Liver (tissue), 9 donors: ENCODE data around the gene SDHA. TPM values are rescaled to one million over a fixed set of nuclear protein-coding genes. Genes with fewer than 3 reads are reported as not detected.

Experiments used
- DNase-seq: peaks from one replicate; pipeline ENCODE4 v3.0.0-alpha.2; 2017; ENCODE audit warnings: low spot score
- H3K27ac ChIP-seq, 2 donors: one replicate each; pipeline ENCODE4 v1.7.0; 2013; ENCODE audit warnings: inconsistent platforms in 2 of 2, low read length in 2 of 2, control low read depth in 1 of 2, low read depth in 1 of 2, mild to moderate bottlenecking in 1 of 2
- H3K27me3 ChIP-seq, 4 donors: one replicate each; pipeline versions ENCODE4 v1.6.1 to v1.7.0; 2013; ENCODE audit warnings: low read length in 3 of 4, inconsistent platforms in 1 of 4, mild to moderate bottlenecking in 1 of 4, moderate library complexity in 1 of 4; ENCODE audit not compliant: control insufficient read depth in 4 of 4, insufficient read depth in 4 of 4
- H3K36me3 ChIP-seq, 4 donors: one replicate each; pipeline versions ENCODE4 v1.6.1 to v1.7.0; 2013; ENCODE audit warnings: low read length in 3 of 4, mild to moderate bottlenecking in 3 of 4, low read depth in 1 of 4, moderate library complexity in 1 of 4; ENCODE audit not compliant: control insufficient read depth in 4 of 4, insufficient read depth in 3 of 4
- H3K4me1 ChIP-seq, 4 donors: one replicate each; pipeline versions ENCODE4 v1.6.1 to v1.7.0; 2013; ENCODE audit warnings: low read length in 3 of 4, mild to moderate bottlenecking in 3 of 4, moderate library complexity in 1 of 4; ENCODE audit not compliant: control insufficient read depth in 4 of 4, insufficient read depth in 4 of 4
- H3K4me3 ChIP-seq, 3 donors: one replicate each; pipeline versions ENCODE4 v1.6.1 to v1.7.0; 2013; ENCODE audit warnings: low read length in 3 of 3, control low read depth in 1 of 3, low read depth in 1 of 3, mild to moderate bottlenecking in 1 of 3
- H3K9ac ChIP-seq, 2 donors: one replicate each; pipeline ENCODE4 v1.7.0; 2013; ENCODE audit warnings: low read length in 2 of 2, mild to moderate bottlenecking in 2 of 2, moderate library complexity in 2 of 2, control low read depth in 1 of 2, low read depth in 1 of 2
- H3K9me3 ChIP-seq, 4 donors: one replicate each; pipeline versions ENCODE4 v1.6.1 to v1.7.0; 2013; ENCODE audit warnings: low read length in 3 of 4; ENCODE audit not compliant: control insufficient read depth in 4 of 4
- ATF3 ChIP-seq: IDR thresholded peaks from 2 replicates; pipeline ENCODE4 v1.6.1; 2016; ENCODE audit warnings: antibody characterized with exemption
- CTCF ChIP-seq: fragments of 150-350 bp; IDR thresholded peaks from 2 replicates; pipeline ENCODE4 v1.5.1; 2017; ENCODE audit warnings: improper control_type of control experiment, low read depth, low read length; ENCODE audit not compliant: missing input control
- EGR1 ChIP-seq, 2 donors: IDR thresholded peaks; 2 replicates each; pipeline ENCODE4 v1.6.1; 2016 to 2018; ENCODE audit warnings: antibody characterized with exemption in 2 of 2, low read depth in 2 of 2
- FOXA2 ChIP-seq: IDR thresholded peaks from 2 replicates; pipeline ENCODE4 v1.6.1; 2016; ENCODE audit warnings: antibody characterized with exemption
- GABPA ChIP-seq, 2 donors: IDR thresholded peaks in 1 of 2; conservative IDR thresholded peaks in 1 of 2; 2 replicates each; pipeline ENCODE4 v1.6.1; 2016; ENCODE audit warnings: antibody characterized with exemption in 2 of 2, mild to moderate bottlenecking in 1 of 2, moderate library complexity in 1 of 2
- HNF4A ChIP-seq, 2 donors: conservative IDR thresholded peaks; 2 replicates each; pipeline ENCODE4 v1.6.1; 2016; ENCODE audit warnings: antibody characterized with exemption in 2 of 2, mild to moderate bottlenecking in 2 of 2
- HNF4G ChIP-seq: IDR thresholded peaks from 2 replicates; pipeline ENCODE4 v1.6.1; 2016; ENCODE audit warnings: antibody characterized with exemption
- JUND ChIP-seq, 2 donors: IDR thresholded peaks; 2 replicates each; pipeline ENCODE4 v1.6.1; 2016; ENCODE audit warnings: antibody characterized with exemption in 2 of 2
- MAX ChIP-seq: IDR thresholded peaks from 2 replicates; pipeline ENCODE4 v1.6.1; 2016; ENCODE audit warnings: antibody characterized with exemption
- NR2F2 ChIP-seq: IDR thresholded peaks from 2 replicates; pipeline ENCODE4 v1.6.1; 2016; ENCODE audit warnings: antibody characterized with exemption
- RAD21 ChIP-seq, 2 donors: IDR thresholded peaks; 2 replicates each; pipeline ENCODE4 v1.6.1; 2016; ENCODE audit warnings: antibody characterized with exemption in 2 of 2, mild to moderate bottlenecking in 2 of 2
- REST ChIP-seq: IDR thresholded peaks from 2 replicates; pipeline ENCODE4 v1.6.1; 2016; ENCODE audit warnings: antibody characterized with exemption, mild to moderate bottlenecking
- RXRA ChIP-seq, 2 donors: IDR thresholded peaks; 2 replicates each; pipeline ENCODE4 v1.6.1; 2017 to 2018; ENCODE audit warnings: antibody characterized with exemption in 2 of 2, mild to moderate bottlenecking in 1 of 2
- YY1 ChIP-seq: IDR thresholded peaks from 2 replicates; pipeline ENCODE4 v1.6.1; 2016; ENCODE audit warnings: antibody characterized with exemption, mild to moderate bottlenecking
- ZBTB33 ChIP-seq: IDR thresholded peaks from 2 replicates; pipeline ENCODE4 v1.6.1; 2016; ENCODE audit warnings: antibody characterized with exemption
- WGBS: extraction: QIAGEN DNeasy Blood & Tissue Kit; methylation state at CpG from one replicate; pipeline ENCODE4 v1.1.7; 2013; 5-methylcytosine and 5-hydroxymethylcytosine counted together
- polyA plus RNA-seq, 2 donors: library from polyadenylated mRNA; stranded (reverse) in 1 of 2; unstranded in 1 of 2; fragments of 200-250 nt in 1 of 2; fragments of >200 nt in 1 of 2; fragmentation: Nextera tagmentation in 1 of 2; extraction: Ambion mirVana in 1 of 2; gene quantifications; one replicate each; pipeline versions ENCODE4 v1.2.1 to v1.2.3, GENCODE V29; 2013 to 2015
- total RNA-seq, 2 donors: library from RNA; depleted of rRNA; stranded (reverse); fragments of >200 nt; gene quantifications; one replicate each; pipeline ENCODE4 v1.2.3, GENCODE V29; 2014
- donor health status: healthy.
- donor health status: healthy.
- donor health status: healthy.
- donor health status: healthy.
- donor health status: healthy.

SDHA gene
- total and polyA plus RNA-seq, 4 donors = 79.2 to 215 (median 159) TPM

GRCh38 chr5:181160-181559 is 37.0 kb upstream of the SDHA start (continued):
- no peak for TF ChIP-seq REST
- no peak for TF ChIP-seq ATF3

- no peaks in the 10 kb centered on the region for H3K4me1 ChIP-seq
- no peaks in the 10 kb centered on the region for H3K36me3 ChIP-seq
- H3K9ac ChIP-seq = no peak overlapping the region
- DNase-seq = no peak
- no peaks in the 10 kb centered on the region for H3K27me3 ChIP-seq
- WGBS = 90% methylated on average over 22 of the region's 22 CpGs
- H3K9me3 ChIP-seq = no peaks in the 10 kb centered on the region
- no peak overlapping the region for H3K4me3 ChIP-seq
- H3K27ac ChIP-seq = no peak overlapping the region
- TF ChIP-seq CTCF (no peak), MAX (no peak), ZBTB33 (no peak), JUND (IDR thresholded peaks at IDR 0.05) (no peak), FOXA2 (no peak), GABPA (IDR thresholded peaks at IDR 0.05 in 1 of 2, conservative IDR thresholded peaks at IDR 0.05 in 1 of 2) (no peak), REST (no peak), RXRA (IDR thresholded peaks at IDR 0.05) (no peak), YY1 (no peak), RAD21 (IDR thresholded peaks at IDR 0.05) (no peak), ATF3 (no peak), EGR1 (IDR thresholded peaks at IDR 0.05; ENCODE audit: low read depth in 2 of 2) (no peak), NR2F2 (no peak), HNF4G (no peak), HNF4A (conservative IDR thresholded peaks at IDR 0.05) (no peak)
Observed at GRCh38 chr5:181566-181965, 36.6 kb upstream of the SDHA start.
